Activated naive CD8-positive, alpha-beta T cell treated with anti-CD3 and anti-CD28 coated beads, Interleukin-2, amount 50 U/mL, for 16 hours (primary cell): Measurements from ENCODE around the gene PRKCE.

Experiments
- DNase-seq: peaks from one replicate; pipeline ENCODE4 v3.0.0-alpha.2; 2020; ENCODE audit warnings: low read depth, low spot score

Gene PRKCE

GRCh38 chr2:46164529-46165301 is 513.2 kb downstream of the PRKCE start:
- no peak for DNase-seq

- DNase-seq = no peak
These were observed 514.4 kb downstream of the PRKCE start for GRCh38 chr2:46165916-46166315.

GRCh38 chr2:46167406-46167805 is 515.9 kb downstream of the PRKCE start:
- DNase-seq = no peak

GRCh38 chr2:46167924-46168323 is 516.4 kb downstream of the PRKCE start:
- DNase-seq = no peak

GRCh38 chr2:46169467-46169866 is 518.0 kb downstream of the PRKCE start:
- DNase-seq = no peak

- DNase-seq = no peak
These were observed 518.6 kb downstream of the PRKCE start for GRCh38 chr2:46170026-46170425.

GRCh38 chr2:46170611-46171350 is 519.3 kb downstream of the PRKCE start:
- no peak for DNase-seq

- DNase-seq = no peak
These were observed 520.0 kb downstream of the PRKCE start for GRCh38 chr2:46171411-46171953.

GRCh38 chr2:46171996-46172546 is 520.6 kb downstream of the PRKCE start:
- DNase-seq = no peak

- no peak for DNase-seq
These were observed 521.6 kb downstream of the PRKCE start for GRCh38 chr2:46173030-46173429.

GRCh38 chr2:46173636-46174250 is 522.3 kb downstream of the PRKCE start:
- DNase-seq = no peak

- no peak for DNase-seq
These were observed 523.1 kb downstream of the PRKCE start for GRCh38 chr2:46174345-46175170.

GRCh38 chr2:46175419-46175818 is 523.9 kb downstream of the PRKCE start:
- no peak for DNase-seq

GRCh38 chr2:46177461-46178089 is 526.1 kb downstream of the PRKCE start:
- DNase-seq = no peak

GRCh38 chr2:46179037-46179621 is 527.7 kb downstream of the PRKCE start:
- DNase-seq = no peak

GRCh38 chr2:46180189-46180588 is 528.7 kb downstream of the PRKCE start:
- no peak for DNase-seq

- DNase-seq = no peak
These were observed 529.8 kb downstream of the PRKCE start for GRCh38 chr2:46181306-46181705.

- DNase-seq = no peak
These were observed 530.5 kb downstream of the PRKCE start for GRCh38 chr2:46181789-46182530.

GRCh38 chr2:46183426-46183825 is 532.0 kb downstream of the PRKCE start:
- DNase-seq = no peak
